ENCODE measurements around the gene MCAT.

DNA sequence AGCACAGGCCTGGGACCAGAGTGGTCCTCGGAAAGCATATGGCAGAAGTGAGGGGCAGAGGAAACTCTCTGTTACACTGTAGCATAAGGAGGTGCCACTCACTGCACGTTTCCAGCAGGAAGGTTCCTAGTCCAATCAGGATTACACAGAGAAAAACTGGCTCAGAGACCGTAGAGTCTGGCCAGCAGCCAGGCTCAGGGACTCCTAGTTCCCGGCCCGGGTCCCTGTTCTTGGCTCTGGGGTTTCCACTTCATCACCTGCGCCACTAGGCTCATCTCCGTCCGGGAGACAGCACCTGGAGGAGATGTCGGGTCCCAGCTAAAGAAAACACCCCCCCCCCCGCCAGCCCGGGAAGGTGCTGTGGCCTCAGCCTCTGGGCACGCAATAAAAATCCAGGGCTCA lies 42.7 kb upstream of the MCAT start:
- TF ChIP-seq POLR2AphosphoS5 (IDR thresholded peaks at IDR 0.05; ENCODE audit: low read depth, low read length) (no peak), CTCF (IDR thresholded peaks at IDR 0.05) (no peak), NRF1 (IDR thresholded peaks at IDR 0.05; ENCODE audit: low read depth, low read length) (no peak), RAD21 (IDR thresholded peaks at IDR 0.05; ENCODE audit: low read length) (no peak), EP300 (IDR thresholded peaks at IDR 0.05; ENCODE audit: borderline replicate concordance in 1 of 2, low read depth in 1 of 2, low read length in 1 of 2) (no peak), YY1 (IDR thresholded peaks at IDR 0.05; ENCODE audit: low read depth) (no peak)
- TF ChIP-seq, protein P1, sequence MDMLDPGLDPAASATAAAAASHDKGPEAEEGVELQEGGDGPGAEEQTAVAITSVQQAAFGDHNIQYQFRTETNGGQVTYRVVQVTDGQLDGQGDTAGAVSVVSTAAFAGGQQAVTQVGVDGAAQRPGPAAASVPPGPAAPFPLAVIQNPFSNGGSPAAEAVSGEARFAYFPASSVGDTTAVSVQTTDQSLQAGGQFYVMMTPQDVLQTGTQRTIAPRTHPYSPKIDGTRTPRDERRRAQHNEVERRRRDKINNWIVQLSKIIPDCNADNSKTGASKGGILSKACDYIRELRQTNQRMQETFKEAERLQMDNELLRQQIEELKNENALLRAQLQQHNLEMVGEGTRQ (IDR thresholded peaks at IDR 0.05; ENCODE audit: borderline replicate concordance, low read depth, low read length): no peak

Data from SK-N-SH (cell line).